Astrocyte (in vitro differentiated cells and primary cell): ENCODE data around the gene LMTK3. TPM values are rescaled to one million over a fixed set of nuclear protein-coding genes. Genes with fewer than 3 reads are reported as not detected.

Experiments used
- DNase-seq: peaks from one replicate; pipeline ENCODE4 v3.0.0-alpha.2; 2010; ENCODE audit warnings: low read depth
- FAIRE-seq: peaks from 2 replicates; lab custom pipeline; 2011; peaks lifted over from hg19 to GRCh38; lab: Jason Lieb, UNC
- H2AFZ ChIP-seq: 2 replicates; pipeline ENCODE4 v1.6.0; 2012; ENCODE audit warnings: low read depth, low read length, inconsistent platforms
- H3K27ac ChIP-seq: 2 replicates; pipeline ENCODE4 v1.5.1; 2011; ENCODE audit warnings: low read depth, low read length, inconsistent platforms
- H3K27me3 ChIP-seq: 2 replicates; pipeline ENCODE4 v1.6.0; 2011; ENCODE audit warnings: low read length, inconsistent platforms; ENCODE audit not compliant: insufficient read depth
- H3K36me3 ChIP-seq: 2 replicates; pipeline ENCODE4 v1.5.1; 2011; ENCODE audit warnings: low read length, inconsistent platforms; ENCODE audit not compliant: insufficient read depth
- H3K4me1 ChIP-seq: 2 replicates; pipeline ENCODE4 v1.5.1; 2011; ENCODE audit warnings: low read length, inconsistent platforms; ENCODE audit not compliant: insufficient read depth
- H3K4me2 ChIP-seq: 2 replicates; pipeline ENCODE4 v1.6.0; 2012; ENCODE audit warnings: low read length, inconsistent platforms
- H3K4me3 ChIP-seq: 2 replicates; pipeline ENCODE4 v1.5.1; 2011; ENCODE audit warnings: low read depth, mild to moderate bottlenecking, low read length, inconsistent platforms; ENCODE audit not compliant: insufficient read depth
- H3K79me2 ChIP-seq: 2 replicates; pipeline ENCODE4 v1.6.0; 2012; ENCODE audit warnings: mild to moderate bottlenecking, low read length, inconsistent platforms; ENCODE audit not compliant: insufficient read depth
- H3K9ac ChIP-seq: 2 replicates; pipeline ENCODE4 v1.6.0; 2012; ENCODE audit warnings: mild to moderate bottlenecking, low read length, inconsistent platforms
- H3K9me3 ChIP-seq: 2 replicates; pipeline ENCODE4 v1.5.1; 2012; ENCODE audit warnings: low read depth, mild to moderate bottlenecking, low read length, inconsistent platforms; ENCODE audit not compliant: insufficient read depth
- H4K20me1 ChIP-seq: 2 replicates; pipeline ENCODE4 v1.6.0; 2012; ENCODE audit warnings: low read length, inconsistent platforms; ENCODE audit not compliant: insufficient read depth
- H3K27ac Mint-ChIP-seq: one replicate; pipeline ENCODE4 v1.8.0; 2021; ENCODE audit warnings: mild to moderate bottlenecking, mixed read lengths; ENCODE audit not compliant: unreplicated experiment
- H3K27me3 Mint-ChIP-seq: one replicate; pipeline ENCODE4 v1.8.0; 2021; ENCODE audit warnings: low read depth, mixed read lengths; ENCODE audit not compliant: unreplicated experiment
- H3K36me3 Mint-ChIP-seq: one replicate; pipeline ENCODE4 v1.8.0; 2021; ENCODE audit warnings: low read depth, mixed read lengths; ENCODE audit not compliant: unreplicated experiment
- H3K4me1 Mint-ChIP-seq: one replicate; pipeline ENCODE4 v1.8.0; 2021; ENCODE audit warnings: low read depth, mixed read lengths; ENCODE audit not compliant: unreplicated experiment
- H3K4me3 Mint-ChIP-seq: one replicate; pipeline ENCODE4 v1.8.0; 2021; ENCODE audit warnings: mild to moderate bottlenecking, moderate library complexity, mixed read lengths; ENCODE audit not compliant: unreplicated experiment
- H3K9me3 Mint-ChIP-seq: one replicate; pipeline ENCODE4 v1.8.0; 2021; ENCODE audit warnings: mild to moderate bottlenecking, mixed read lengths; ENCODE audit not compliant: unreplicated experiment
- EZH2 ChIP-seq: IDR thresholded peaks from 2 replicates; pipeline ENCODE4 v1.6.1; 2012; ENCODE audit warnings: mild to moderate bottlenecking, low read length, inconsistent platforms; ENCODE audit not compliant: insufficient read depth
- total RNA-seq: library from RNA; stranded (reverse); gene quantifications from 2 replicates; pipeline ENCODE4 v1.2.1, GENCODE V29; 2021
- TF ChIP-seq, protein P1 (sequence below): IDR thresholded peaks from 2 replicates; pipeline ENCODE4 v1.5.1; 2011; ENCODE audit warnings: low read depth, mild to moderate bottlenecking, inconsistent platforms, low read length, moderate library complexity; ENCODE audit not compliant: insufficient read depth

The LMTK3 gene
- total RNA-seq, 1 donor from 2014 or later, result 6.2 TPM

- Mint-ChIP-seq H3K27me3 (peaks cover 8% of the 10 kb centered on the region), H3K27ac (peak within 1 kb of the TSS; percentile 94), H3K4me1 (peaks cover 12% of the 10 kb centered on the region), H3K4me3 (peak within 1 kb of the TSS; percentile 85), H3K36me3 (peaks cover 18% of the 10 kb centered on the region), H3K9me3 (no peaks in the 10 kb centered on the region)
- peak within 1 kb of the TSS; percentile 95 for H3K9ac ChIP-seq
- no peaks in the 10 kb centered on the region for H3K9me3 ChIP-seq
- peak within 1 kb of the TSS; percentile 92 for H3K27ac ChIP-seq
- TF ChIP-seq EZH2, result no peak
- H2AFZ ChIP-seq, result peak within 1 kb of the TSS; percentile 76
- H3K4me2 ChIP-seq, result peak within 1 kb of the TSS; percentile 91
- H3K4me3 ChIP-seq, result peak within 1 kb of the TSS; percentile 100
- H3K27me3 ChIP-seq, result peaks cover 18% of the 10 kb centered on the region
- peaks cover 19% of the 10 kb centered on the region for H3K4me1 ChIP-seq
- H3K79me2 ChIP-seq, result peaks cover 30% of the 10 kb centered on the region
- H4K20me1 ChIP-seq, result peaks cover 14% of the 10 kb centered on the region
- FAIRE-seq, result peak; percentile 41
- peaks cover 10% of the 10 kb centered on the region for H3K36me3 ChIP-seq
- DNase-seq, result peak; percentile 94
Measured at GRCh38 chr19:48445606-48446481, 65.8 kb downstream of the LMTK3 start, which contains the start of gene GRWD1. Gene GRWD1, plus strand, starts transcription at chr19:48445983. Its CDS starts 23 bp downstream, at chr19:48446006.

DNA sequence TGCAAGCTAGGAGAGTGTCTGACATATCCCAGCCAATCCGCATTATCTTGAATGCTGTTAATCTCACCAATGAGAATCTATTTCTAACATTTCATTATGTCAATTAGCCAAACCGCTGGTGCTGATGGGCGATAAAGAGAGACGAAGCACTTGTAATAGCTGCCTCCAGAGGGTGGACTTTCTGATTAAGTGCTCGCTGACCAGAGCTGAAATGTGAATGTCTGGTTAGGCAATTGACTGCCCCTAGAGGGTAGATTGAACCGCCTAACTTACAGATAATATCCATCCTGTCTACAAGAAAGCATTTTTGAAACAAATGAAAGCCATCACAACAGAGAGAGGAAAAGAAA lies 66.4 kb downstream of the LMTK3 start:
- peak; percentile 73 for FAIRE-seq
- TF ChIP-seq EZH2, result no peak
- TF ChIP-seq, protein P1, sequence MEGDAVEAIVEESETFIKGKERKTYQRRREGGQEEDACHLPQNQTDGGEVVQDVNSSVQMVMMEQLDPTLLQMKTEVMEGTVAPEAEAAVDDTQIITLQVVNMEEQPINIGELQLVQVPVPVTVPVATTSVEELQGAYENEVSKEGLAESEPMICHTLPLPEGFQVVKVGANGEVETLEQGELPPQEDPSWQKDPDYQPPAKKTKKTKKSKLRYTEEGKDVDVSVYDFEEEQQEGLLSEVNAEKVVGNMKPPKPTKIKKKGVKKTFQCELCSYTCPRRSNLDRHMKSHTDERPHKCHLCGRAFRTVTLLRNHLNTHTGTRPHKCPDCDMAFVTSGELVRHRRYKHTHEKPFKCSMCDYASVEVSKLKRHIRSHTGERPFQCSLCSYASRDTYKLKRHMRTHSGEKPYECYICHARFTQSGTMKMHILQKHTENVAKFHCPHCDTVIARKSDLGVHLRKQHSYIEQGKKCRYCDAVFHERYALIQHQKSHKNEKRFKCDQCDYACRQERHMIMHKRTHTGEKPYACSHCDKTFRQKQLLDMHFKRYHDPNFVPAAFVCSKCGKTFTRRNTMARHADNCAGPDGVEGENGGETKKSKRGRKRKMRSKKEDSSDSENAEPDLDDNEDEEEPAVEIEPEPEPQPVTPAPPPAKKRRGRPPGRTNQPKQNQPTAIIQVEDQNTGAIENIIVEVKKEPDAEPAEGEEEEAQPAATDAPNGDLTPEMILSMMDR, result peak; percentile 87
- peak overlapping the region; percentile 85 for H3K4me3 Mint-ChIP-seq

GRCh38 chr19:48444936-48445200 lies 66.8 kb downstream of the LMTK3 start:
- H4K20me1 ChIP-seq, result peaks cover 14% of the 10 kb centered on the region
- H3K4me3 ChIP-seq, result peak overlapping the region; percentile 100
- Mint-ChIP-seq H3K27ac (peak overlapping the region; percentile 94), H3K4me1 (peaks cover 12% of the 10 kb centered on the region), H3K27me3 (peaks cover 8% of the 10 kb centered on the region), H3K9me3 (no peaks in the 10 kb centered on the region), H3K4me3 (peak overlapping the region; percentile 85), H3K36me3 (peaks cover 19% of the 10 kb centered on the region)
- H3K4me1 ChIP-seq, result peaks cover 19% of the 10 kb centered on the region
- peak overlapping the region; percentile 76 for H2AFZ ChIP-seq
- no peak for DNase-seq
- TF ChIP-seq, protein P1, result no peak
- no peak for TF ChIP-seq EZH2
- H3K9me3 ChIP-seq, result no peaks in the 10 kb centered on the region
- H3K9ac ChIP-seq, result peak overlapping the region; percentile 95
- no peak for FAIRE-seq
- no peak overlapping the region for H3K27ac ChIP-seq
- H3K27me3 ChIP-seq, result peaks cover 18% of the 10 kb centered on the region
- H3K36me3 ChIP-seq, result peaks cover 10% of the 10 kb centered on the region
- H3K79me2 ChIP-seq, result peaks cover 30% of the 10 kb centered on the region
- H3K4me2 ChIP-seq, result peak overlapping the region; percentile 91

More for the DNA sequence above, 66.4 kb downstream of the LMTK3 start:
- Mint-ChIP-seq H3K9me3 (no peaks in the 10 kb centered on the region), H3K27me3 (peaks cover 8% of the 10 kb centered on the region), H3K4me1 (peaks cover 12% of the 10 kb centered on the region), H3K36me3 (peaks cover 19% of the 10 kb centered on the region), H3K27ac (peak overlapping the region; percentile 94)
- H3K4me2 ChIP-seq, result peak overlapping the region; percentile 91
- H3K4me3 ChIP-seq, result peak overlapping the region; percentile 100
- peaks cover 19% of the 10 kb centered on the region for H3K4me1 ChIP-seq
- peak overlapping the region; percentile 95 for H3K9ac ChIP-seq
- peaks cover 30% of the 10 kb centered on the region for H3K79me2 ChIP-seq
- H2AFZ ChIP-seq, result peak overlapping the region; percentile 76
- peaks cover 10% of the 10 kb centered on the region for H3K36me3 ChIP-seq
- peak overlapping the region; percentile 92 for H3K27ac ChIP-seq
- peaks cover 14% of the 10 kb centered on the region for H4K20me1 ChIP-seq
- no peaks in the 10 kb centered on the region for H3K9me3 ChIP-seq
- H3K27me3 ChIP-seq, result peaks cover 18% of the 10 kb centered on the region
- peak; percentile 92 for DNase-seq
